Astrocyte (in vitro differentiated cells and primary cell): Measurements from ENCODE around the gene ANKRD18B.

ENCODE experiments used
- CTCF ChIP-seq: IDR thresholded peaks from 2 replicates; pipeline ENCODE4 v1.5.1; 2011; ENCODE audit warnings: low read depth, mild to moderate bottlenecking, inconsistent platforms, low read length, moderate library complexity; ENCODE audit not compliant: insufficient read depth
- EZH2 ChIP-seq: IDR thresholded peaks from 2 replicates; pipeline ENCODE4 v1.6.1; 2012; ENCODE audit warnings: mild to moderate bottlenecking, low read length, inconsistent platforms; ENCODE audit not compliant: insufficient read depth

- TF ChIP-seq CTCF, result no peak
- TF ChIP-seq EZH2, result no peak
These were observed 96.8 kb downstream of the ANKRD18B start for GRCh38 chr9:33620738-33621439.
